Measurements from ENCODE around the gene LTBP1. TPM values are rescaled to one million over a fixed set of nuclear protein-coding genes. Genes with fewer than 3 reads are reported as not detected.

The LTBP1 gene
- total and polyA plus RNA-seq, 4 donors: 5.8 to 57.6 (median 10.2) TPM

DNA sequence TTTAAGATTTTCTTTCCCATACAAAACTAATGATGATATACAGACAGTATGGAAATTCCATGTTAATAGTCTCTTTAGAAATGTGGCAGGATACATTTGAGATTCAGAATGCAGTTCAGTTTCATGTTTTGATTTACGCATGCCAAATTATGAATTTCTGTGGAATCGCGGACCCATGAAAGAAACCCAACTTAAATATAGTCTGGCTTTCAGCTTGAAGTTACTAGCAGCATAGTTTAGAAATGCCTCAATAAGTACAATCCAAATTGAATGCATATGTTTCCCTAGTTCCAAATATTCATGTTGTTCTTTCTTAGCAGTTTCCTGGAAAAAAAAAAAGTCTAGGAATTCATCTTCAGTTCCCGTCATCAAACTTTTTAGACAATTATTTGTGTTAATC lies 365.6 kb downstream of the LTBP1 start (continued):
- no peak for TF ChIP-seq RAD21 (IDR thresholded peaks at IDR 0.05)
- TF ChIP-seq, protein P1, sequence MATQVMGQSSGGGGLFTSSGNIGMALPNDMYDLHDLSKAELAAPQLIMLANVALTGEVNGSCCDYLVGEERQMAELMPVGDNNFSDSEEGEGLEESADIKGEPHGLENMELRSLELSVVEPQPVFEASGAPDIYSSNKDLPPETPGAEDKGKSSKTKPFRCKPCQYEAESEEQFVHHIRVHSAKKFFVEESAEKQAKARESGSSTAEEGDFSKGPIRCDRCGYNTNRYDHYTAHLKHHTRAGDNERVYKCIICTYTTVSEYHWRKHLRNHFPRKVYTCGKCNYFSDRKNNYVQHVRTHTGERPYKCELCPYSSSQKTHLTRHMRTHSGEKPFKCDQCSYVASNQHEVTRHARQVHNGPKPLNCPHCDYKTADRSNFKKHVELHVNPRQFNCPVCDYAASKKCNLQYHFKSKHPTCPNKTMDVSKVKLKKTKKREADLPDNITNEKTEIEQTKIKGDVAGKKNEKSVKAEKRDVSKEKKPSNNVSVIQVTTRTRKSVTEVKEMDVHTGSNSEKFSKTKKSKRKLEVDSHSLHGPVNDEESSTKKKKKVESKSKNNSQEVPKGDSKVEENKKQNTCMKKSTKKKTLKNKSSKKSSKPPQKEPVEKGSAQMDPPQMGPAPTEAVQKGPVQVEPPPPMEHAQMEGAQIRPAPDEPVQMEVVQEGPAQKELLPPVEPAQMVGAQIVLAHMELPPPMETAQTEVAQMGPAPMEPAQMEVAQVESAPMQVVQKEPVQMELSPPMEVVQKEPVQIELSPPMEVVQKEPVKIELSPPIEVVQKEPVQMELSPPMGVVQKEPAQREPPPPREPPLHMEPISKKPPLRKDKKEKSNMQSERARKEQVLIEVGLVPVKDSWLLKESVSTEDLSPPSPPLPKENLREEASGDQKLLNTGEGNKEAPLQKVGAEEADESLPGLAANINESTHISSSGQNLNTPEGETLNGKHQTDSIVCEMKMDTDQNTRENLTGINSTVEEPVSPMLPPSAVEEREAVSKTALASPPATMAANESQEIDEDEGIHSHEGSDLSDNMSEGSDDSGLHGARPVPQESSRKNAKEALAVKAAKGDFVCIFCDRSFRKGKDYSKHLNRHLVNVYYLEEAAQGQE (IDR thresholded peaks at IDR 0.05): no peak

DNA sequence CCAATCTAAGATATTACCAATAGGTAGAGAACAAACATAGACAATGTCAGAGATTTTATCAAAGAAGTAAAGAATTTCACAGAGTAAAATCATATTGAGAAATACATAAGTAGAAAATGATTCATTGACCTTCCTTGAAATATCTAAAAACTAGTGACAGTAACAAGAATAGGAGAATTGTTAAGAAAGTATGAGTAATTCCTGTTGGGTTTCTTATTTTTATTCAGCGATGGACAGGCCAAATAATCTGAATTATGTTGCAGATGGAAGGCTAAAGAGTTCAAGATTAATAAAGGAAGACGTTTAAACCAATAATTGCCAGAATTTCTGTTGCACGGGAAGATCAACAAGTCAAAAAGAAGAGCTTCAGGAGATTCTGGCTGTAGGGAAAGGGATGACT lies 366.3 kb downstream of the LTBP1 start:
- H3K4me3 ChIP-seq (ENCODE audit: low read depth in 1 of 3, low read length in 3 of 3): no peak overlapping the region
- TF ChIP-seq RXRA (IDR thresholded peaks at IDR 0.05): no peak
- TF ChIP-seq FOXA2 (IDR thresholded peaks at IDR 0.05): no peak
- no peak for TF ChIP-seq TAF1 (conservative IDR thresholded peaks at IDR 0.05)
- TF ChIP-seq EGR1 (IDR thresholded peaks at IDR 0.05; ENCODE audit: low read depth in 2 of 2): no peak
- WGBS: 93% methylated on average over 3 of the region's 3 CpGs
- H3K27ac ChIP-seq (ENCODE audit: low read depth in 1 of 2, low read length in 2 of 2): no peak overlapping the region
- H3K27me3 ChIP-seq (ENCODE audit: control insufficient read depth in 4 of 4, insufficient read depth in 4 of 4, low read length in 3 of 4): no peaks in the 10 kb centered on the region
- no peaks in the 10 kb centered on the region for H3K9me3 ChIP-seq (ENCODE audit: control insufficient read depth in 4 of 4, low read length in 3 of 4)
- H3K9ac ChIP-seq (ENCODE audit: low read depth in 1 of 2, low read length in 2 of 2): no peak overlapping the region
- H3K36me3 ChIP-seq (ENCODE audit: control insufficient read depth in 4 of 4, insufficient read depth in 3 of 4, low read depth in 1 of 4, low read length in 3 of 4): peaks cover 0 to 9% (median 3%) of the 10 kb centered on the region in 4 donors
- no peak for DNase-seq (ENCODE audit: low spot score)
- no peaks in the 10 kb centered on the region for H3K4me1 ChIP-seq (ENCODE audit: control insufficient read depth in 4 of 4, insufficient read depth in 4 of 4, low read length in 3 of 4)

DNA sequence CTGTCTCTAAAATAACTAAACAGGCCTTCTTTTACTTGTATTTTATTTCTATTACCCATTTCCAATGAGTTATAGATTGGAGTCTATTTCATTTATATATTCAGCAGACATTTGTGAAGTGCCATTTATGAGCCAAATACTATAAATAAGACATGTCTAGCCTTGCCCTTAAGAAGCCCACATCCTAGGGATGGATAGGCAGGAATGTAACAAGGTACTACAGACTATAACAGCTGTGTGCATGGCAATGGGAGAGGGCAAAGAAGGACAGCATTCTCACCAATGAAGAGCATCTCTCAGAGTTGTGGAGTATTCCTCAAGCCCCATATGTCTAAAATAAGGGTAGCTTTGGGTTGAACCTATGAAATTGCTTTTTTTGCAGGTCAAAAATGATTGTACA lies 367.8 kb downstream of the LTBP1 start:
- no peak overlapping the region for H3K9ac ChIP-seq (ENCODE audit: low read depth in 1 of 2, low read length in 2 of 2)
- H3K36me3 ChIP-seq (ENCODE audit: control insufficient read depth in 4 of 4, insufficient read depth in 3 of 4, low read depth in 1 of 4, low read length in 3 of 4): peaks cover 0 to 9% (median 3%) of the 10 kb centered on the region in 4 donors
- H3K27me3 ChIP-seq (ENCODE audit: control insufficient read depth in 4 of 4, insufficient read depth in 4 of 4, low read length in 3 of 4): no peaks in the 10 kb centered on the region
- no peak for TF ChIP-seq NR2F2 (IDR thresholded peaks at IDR 0.05)
- TF ChIP-seq, protein P2, sequence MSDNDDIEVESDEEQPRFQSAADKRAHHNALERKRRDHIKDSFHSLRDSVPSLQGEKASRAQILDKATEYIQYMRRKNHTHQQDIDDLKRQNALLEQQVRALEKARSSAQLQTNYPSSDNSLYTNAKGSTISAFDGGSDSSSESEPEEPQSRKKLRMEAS (IDR thresholded peaks at IDR 0.05): no peak
- no peak for TF ChIP-seq FOXA1 (IDR thresholded peaks at IDR 0.05)
- no peak for TF ChIP-seq HNF4A (conservative IDR thresholded peaks at IDR 0.05)
- TF ChIP-seq RAD21 (IDR thresholded peaks at IDR 0.05): no peak
- no peak for TF ChIP-seq SP1 (IDR thresholded peaks at IDR 0.05)
- no peak for TF ChIP-seq TAF1 (conservative IDR thresholded peaks at IDR 0.05)
- no peak for TF ChIP-seq YY1 (IDR thresholded peaks at IDR 0.05)
- H3K27ac ChIP-seq (ENCODE audit: low read depth in 1 of 2, low read length in 2 of 2): no peak overlapping the region
- H3K4me3 ChIP-seq (ENCODE audit: low read depth in 1 of 3, low read length in 3 of 3): no peak overlapping the region
- H3K9me3 ChIP-seq (ENCODE audit: control insufficient read depth in 4 of 4, low read length in 3 of 4): no peaks in the 10 kb centered on the region
- DNase-seq (ENCODE audit: low spot score): no peak
- H3K4me1 ChIP-seq (ENCODE audit: control insufficient read depth in 4 of 4, insufficient read depth in 4 of 4, low read length in 3 of 4): no peaks in the 10 kb centered on the region

DNA sequence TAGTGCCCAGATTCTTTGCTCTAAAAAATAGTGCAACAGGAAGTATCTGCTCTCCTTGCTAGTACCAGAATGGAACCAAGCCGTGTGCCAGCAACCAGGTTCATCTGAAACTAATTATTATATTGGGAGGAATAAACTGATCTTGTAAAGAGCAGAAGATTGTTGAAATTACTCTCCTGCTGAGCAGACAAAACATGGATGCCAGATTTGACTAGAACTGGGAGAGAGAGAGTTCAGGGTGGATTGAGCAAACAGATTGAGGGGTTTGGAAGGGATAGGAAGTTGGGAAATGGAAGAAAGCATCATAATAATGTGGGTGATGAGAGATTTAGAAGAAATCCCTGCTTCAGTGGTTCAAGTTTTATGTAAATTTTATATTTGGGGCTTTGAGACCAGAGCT lies 369.6 kb downstream of the LTBP1 start:
- Histone ChIP-seq H3K27ac (ENCODE audit: low read depth in 1 of 2, low read length in 2 of 2) (no peak overlapping the region), H3K9me3 (ENCODE audit: control insufficient read depth in 4 of 4, low read length in 3 of 4) (no peaks in the 10 kb centered on the region), H3K4me1 (ENCODE audit: control insufficient read depth in 4 of 4, insufficient read depth in 4 of 4, low read length in 3 of 4) (no peaks in the 10 kb centered on the region), H3K4me3 (ENCODE audit: low read depth in 1 of 3, low read length in 3 of 3) (no peak overlapping the region), H3K9ac (ENCODE audit: low read depth in 1 of 2, low read length in 2 of 2) (no peak overlapping the region), H3K27me3 (ENCODE audit: control insufficient read depth in 4 of 4, insufficient read depth in 4 of 4, low read length in 3 of 4) (no peaks in the 10 kb centered on the region), H3K36me3 (ENCODE audit: control insufficient read depth in 4 of 4, insufficient read depth in 3 of 4, low read depth in 1 of 4, low read length in 3 of 4) (peaks cover 0 to 9% (median 3%) of the 10 kb centered on the region in 4 donors)
- DNase-seq (ENCODE audit: low spot score): no peak
- TF ChIP-seq HNF4G (IDR thresholded peaks at IDR 0.05): no peak
- no peak for TF ChIP-seq TAF1 (conservative IDR thresholded peaks at IDR 0.05)
- no peak for TF ChIP-seq FOXA1 (IDR thresholded peaks at IDR 0.05)
- no peak for TF ChIP-seq FOXA2 (IDR thresholded peaks at IDR 0.05)
- TF ChIP-seq HNF4A (conservative IDR thresholded peaks at IDR 0.05): no peak
- TF ChIP-seq GABPA (IDR thresholded peaks at IDR 0.05 in 1 of 2, conservative IDR thresholded peaks at IDR 0.05 in 1 of 2): no peak
- no peak for TF ChIP-seq SP1 (IDR thresholded peaks at IDR 0.05)
- TF ChIP-seq, protein P3, sequence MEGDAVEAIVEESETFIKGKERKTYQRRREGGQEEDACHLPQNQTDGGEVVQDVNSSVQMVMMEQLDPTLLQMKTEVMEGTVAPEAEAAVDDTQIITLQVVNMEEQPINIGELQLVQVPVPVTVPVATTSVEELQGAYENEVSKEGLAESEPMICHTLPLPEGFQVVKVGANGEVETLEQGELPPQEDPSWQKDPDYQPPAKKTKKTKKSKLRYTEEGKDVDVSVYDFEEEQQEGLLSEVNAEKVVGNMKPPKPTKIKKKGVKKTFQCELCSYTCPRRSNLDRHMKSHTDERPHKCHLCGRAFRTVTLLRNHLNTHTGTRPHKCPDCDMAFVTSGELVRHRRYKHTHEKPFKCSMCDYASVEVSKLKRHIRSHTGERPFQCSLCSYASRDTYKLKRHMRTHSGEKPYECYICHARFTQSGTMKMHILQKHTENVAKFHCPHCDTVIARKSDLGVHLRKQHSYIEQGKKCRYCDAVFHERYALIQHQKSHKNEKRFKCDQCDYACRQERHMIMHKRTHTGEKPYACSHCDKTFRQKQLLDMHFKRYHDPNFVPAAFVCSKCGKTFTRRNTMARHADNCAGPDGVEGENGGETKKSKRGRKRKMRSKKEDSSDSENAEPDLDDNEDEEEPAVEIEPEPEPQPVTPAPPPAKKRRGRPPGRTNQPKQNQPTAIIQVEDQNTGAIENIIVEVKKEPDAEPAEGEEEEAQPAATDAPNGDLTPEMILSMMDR (IDR thresholded peaks at IDR 0.05; ENCODE audit: low read depth, low read length, missing input control): no peak
- TF ChIP-seq, protein P4, sequence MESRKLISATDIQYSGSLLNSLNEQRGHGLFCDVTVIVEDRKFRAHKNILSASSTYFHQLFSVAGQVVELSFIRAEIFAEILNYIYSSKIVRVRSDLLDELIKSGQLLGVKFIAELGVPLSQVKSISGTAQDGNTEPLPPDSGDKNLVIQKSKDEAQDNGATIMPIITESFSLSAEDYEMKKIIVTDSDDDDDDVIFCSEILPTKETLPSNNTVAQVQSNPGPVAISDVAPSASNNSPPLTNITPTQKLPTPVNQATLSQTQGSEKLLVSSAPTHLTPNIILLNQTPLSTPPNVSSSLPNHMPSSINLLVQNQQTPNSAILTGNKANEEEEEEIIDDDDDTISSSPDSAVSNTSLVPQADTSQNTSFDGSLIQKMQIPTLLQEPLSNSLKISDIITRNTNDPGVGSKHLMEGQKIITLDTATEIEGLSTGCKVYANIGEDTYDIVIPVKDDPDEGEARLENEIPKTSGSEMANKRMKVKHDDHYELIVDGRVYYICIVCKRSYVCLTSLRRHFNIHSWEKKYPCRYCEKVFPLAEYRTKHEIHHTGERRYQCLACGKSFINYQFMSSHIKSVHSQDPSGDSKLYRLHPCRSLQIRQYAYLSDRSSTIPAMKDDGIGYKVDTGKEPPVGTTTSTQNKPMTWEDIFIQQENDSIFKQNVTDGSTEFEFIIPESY (IDR thresholded peaks at IDR 0.05): no peak
- TF ChIP-seq, protein P2 (IDR thresholded peaks at IDR 0.05): no peak
- no peak for TF ChIP-seq RXRA (IDR thresholded peaks at IDR 0.05)
- TF ChIP-seq YY1 (IDR thresholded peaks at IDR 0.05): no peak
- TF ChIP-seq NR2F2 (IDR thresholded peaks at IDR 0.05): no peak
- no peak for TF ChIP-seq EGR1 (IDR thresholded peaks at IDR 0.05; ENCODE audit: low read depth in 2 of 2)
- WGBS: 90% methylated on average over 1 of the region's 1 CpG

Measured in liver (tissue), 9 donors.